Ishikawa (cell line): ENCODE results near the gene LCA5.

ENCODE experiments used
- CEBPB ChIP-seq: IDR thresholded peaks from 2 replicates; pipeline ENCODE4 v1.6.1; 2012
- CREB1 ChIP-seq: IDR thresholded peaks from 2 replicates; pipeline ENCODE4 v1.6.1; 2012; ENCODE audit warnings: low read depth
- EGR1 ChIP-seq: IDR thresholded peaks from 2 replicates; pipeline ENCODE4 v1.6.1; 2012
- EP300 ChIP-seq: IDR thresholded peaks from 2 replicates; pipeline ENCODE4 v1.6.1; 2012; ENCODE audit warnings: borderline replicate concordance
- FOXM1 ChIP-seq: IDR thresholded peaks from 2 replicates; pipeline ENCODE4 v1.6.1; 2012; ENCODE audit warnings: low read depth, borderline replicate concordance
- MAX ChIP-seq: IDR thresholded peaks from 2 replicates; pipeline ENCODE4 v1.6.1; 2012
- NFIC ChIP-seq: IDR thresholded peaks from 2 replicates; pipeline ENCODE4 v1.6.1; 2012
- RAD21 ChIP-seq: IDR thresholded peaks from 2 replicates; pipeline ENCODE4 v1.6.1; 2012; ENCODE audit warnings: low read depth
- REST ChIP-seq: IDR thresholded peaks from 2 replicates; pipeline ENCODE4 v1.6.1; 2012; ENCODE audit warnings: low read depth, mild to moderate bottlenecking
- TAF1 ChIP-seq: IDR thresholded peaks from 2 replicates; pipeline ENCODE4 v1.6.1; 2012; ENCODE audit warnings: low read depth, mild to moderate bottlenecking
- TCF12 ChIP-seq: IDR thresholded peaks from 2 replicates; pipeline ENCODE4 v1.6.1; 2012; ENCODE audit warnings: low read depth
- TEAD4 ChIP-seq: IDR thresholded peaks from 2 replicates; pipeline ENCODE4 v1.6.1; 2012
- USF1 ChIP-seq: IDR thresholded peaks from 2 replicates; pipeline ENCODE4 v1.6.1; 2012
- YY1 ChIP-seq: IDR thresholded peaks from 2 replicates; pipeline ENCODE4 v1.6.1; 2012; ENCODE audit warnings: low read depth
- ZBTB7A ChIP-seq: IDR thresholded peaks from 2 replicates; pipeline ENCODE4 v1.6.1; 2012; ENCODE audit warnings: low read depth

The LCA5 gene

GRCh38 chr6:79461205-79461604, 76.0 kb downstream of the LCA5 start:
- no peak for TF ChIP-seq MAX
- TF ChIP-seq CREB1, result no peak
- no peak for TF ChIP-seq YY1
- no peak for TF ChIP-seq EGR1
- no peak for TF ChIP-seq EP300
- TF ChIP-seq TEAD4, result no peak
- no peak; the same call in 1 of the 2 replicates for TF ChIP-seq CEBPB
- no peak for TF ChIP-seq TCF12
- no peak for TF ChIP-seq RAD21

GRCh38 chr6:79455446-79455845, 81.8 kb downstream of the LCA5 start:
- TF ChIP-seq ZBTB7A, result no peak
- TF ChIP-seq TEAD4, result no peak

- TF ChIP-seq TCF12, result peak; percentile 95
- TF ChIP-seq ZBTB7A, result no peak
- TF ChIP-seq NFIC, result peak; percentile 86
- TF ChIP-seq MAX, result peak; percentile 54; the same call in 1 of the 2 replicates
- TF ChIP-seq USF1, result no peak
- peak; percentile 95 for TF ChIP-seq EP300
- TF ChIP-seq FOXM1, result peak; percentile 88
- peak; percentile 99 for TF ChIP-seq CEBPB
- no peak for TF ChIP-seq REST
- no peak for TF ChIP-seq YY1
- peak; percentile 27 for TF ChIP-seq RAD21
- TF ChIP-seq EGR1, result peak; percentile 85
- no peak for TF ChIP-seq CREB1
- TF ChIP-seq TEAD4, result peak; percentile 91
- no peak for TF ChIP-seq TAF1
Measured at GRCh38 chr6:79453558-79454042, 83.6 kb downstream of the LCA5 start.

- TF ChIP-seq TAF1 (no peak), EP300 (no peak), NFIC (no peak), USF1 (no peak)
Measured at GRCh38 chr6:79450984-79451383, 86.2 kb downstream of the LCA5 start.

GRCh38 chr6:79446006-79446405, 91.2 kb downstream of the LCA5 start:
- no peak for TF ChIP-seq MAX
- no peak for TF ChIP-seq EGR1
- no peak for TF ChIP-seq TAF1
- TF ChIP-seq CREB1, result no peak
- TF ChIP-seq FOXM1, result no peak
- TF ChIP-seq TCF12, result no peak
- TF ChIP-seq EP300, result no peak
- no peak for TF ChIP-seq CEBPB
- TF ChIP-seq ZBTB7A, result no peak
- no peak for TF ChIP-seq NFIC
- no peak for TF ChIP-seq USF1

- TF ChIP-seq FOXM1 (no peak), TAF1 (no peak), ZBTB7A (no peak), NFIC (no peak), REST (no peak), CREB1 (no peak)
Measured at GRCh38 chr6:79441192-79441591, 96.0 kb downstream of the LCA5 start.
